Kidney (tissue), 14 donors: ENCODE measurements around the gene CTNND2. TPM values are rescaled to one million over a fixed set of nuclear protein-coding genes. Genes with fewer than 3 reads are reported as not detected.
A peak's percentile ranks its signal among the peaks of the same experiment; 100 is the strongest.

ENCODE experiments used
- DNase-seq, 5 donors: peaks; one replicate each; pipeline ENCODE4 v3.0.0-alpha.2; 2013 to 2020
- FAIRE-seq: peaks from 2 replicates; lab custom pipeline; 2012; peaks lifted over from hg19 to GRCh38; lab: Jason Lieb, UNC
- H3K27ac ChIP-seq, 2 donors: one replicate each; pipeline ENCODE4 v1.7.0; 2013; ENCODE audit warnings: low read depth in 2 of 2, low read length in 2 of 2, inconsistent platforms in 1 of 2
- H3K27me3 ChIP-seq: one replicate; pipeline ENCODE4 v1.7.1; 2013; ENCODE audit warnings: low read length, inconsistent platforms; ENCODE audit not compliant: control insufficient read depth, insufficient read depth
- H3K36me3 ChIP-seq, 3 donors: one replicate each; pipeline versions ENCODE4 v1.7.0 to v1.7.1; 2013; ENCODE audit warnings: low read length in 3 of 3, control low read depth in 1 of 3, inconsistent platforms in 1 of 3; ENCODE audit not compliant: insufficient read depth in 3 of 3, control insufficient read depth in 2 of 3
- H3K4me1 ChIP-seq, 3 donors: one replicate each; pipeline versions ENCODE4 v1.7.0 to v1.7.1; 2013; ENCODE audit warnings: low read length in 3 of 3, inconsistent platforms in 1 of 3, low read depth in 1 of 3; ENCODE audit not compliant: control insufficient read depth in 2 of 3, insufficient read depth in 2 of 3
- H3K4me3 ChIP-seq, 3 donors: one replicate each; pipeline versions ENCODE4 v1.7.0 to v1.8.1; 2013; ENCODE audit warnings: low read length in 3 of 3, control low read depth in 1 of 3, inconsistent platforms in 1 of 3
- H3K9ac ChIP-seq, 3 donors: one replicate each; pipeline versions ENCODE4 v1.7.0 to v1.7.1; 2013; ENCODE audit warnings: low read length in 3 of 3, control low read depth in 1 of 3, inconsistent platforms in 1 of 3
- H3K9me3 ChIP-seq, 3 donors: one replicate each; pipeline versions ENCODE4 v1.7.0 to v1.7.1; 2013; ENCODE audit warnings: low read length in 3 of 3, control low read depth in 1 of 3, inconsistent platforms in 1 of 3; ENCODE audit not compliant: control insufficient read depth in 2 of 3, insufficient read depth in 1 of 3
- CTCF ChIP-seq: IDR thresholded peaks from 3 replicates; pipeline ENCODE4 v1.5.1; 2012; ENCODE audit warnings: mild to moderate bottlenecking, moderate library complexity, borderline replicate concordance; ENCODE audit not compliant: insufficient read depth; ENCODE audit errors: extremely low read depth
- intact Hi-C: fragments of 100-400 bp; cut with DNase I; formaldehyde crosslinking; loops from one replicate; pipeline ENCODE4 v1.11.1; 2022
- polyA plus RNA-seq: library from polyadenylated mRNA; stranded (reverse); fragments of 350-450 nt; fragmentation: Illumina TruSeq; extraction: RNeasy Lipid Tissue Mini Kit (QIAGEN cat#74804); gene quantifications from one replicate; pipeline ENCODE4 v1.2.3, GENCODE V29; 2014; ENCODE audit warnings: low read depth, low replicate concordance; ENCODE audit not compliant: insufficient read depth
- total RNA-seq: library from RNA; stranded (reverse); fragmentation: NEBNext Ultra II Directional; extraction: Animal tissue kit (Norgen Biotek cat#: 25700); gene quantifications from one replicate; pipeline ENCODE4 v1.2.1, GENCODE V29; 2021
- donor health status: control.
- donor health status: control.
- donor health status: control.
- donor health status: control.
- donor health status: control.
- donor health status: DM: yes; HTN: yes; CAD: no.
- donor health status: Normal renal cell carcinoma (clear cell type).

The CTNND2 gene
- total and polyA plus RNA-seq, 2 donors from 2014 or later: 0.15 to 0.79 TPM

GRCh38 chr5:11334404-11334803, 569.8 kb downstream of the CTNND2 start:
- Histone ChIP-seq H3K27me3 (no peaks in the 10 kb centered on the region), H3K4me1 (peaks cover 0 to 3% (median 0%) of the 10 kb centered on the region in 3 donors), H3K4me3 (no peak overlapping the region), H3K36me3 (no peaks in the 10 kb centered on the region), H3K9me3 (no peaks in the 10 kb centered on the region), H3K9ac (no peak overlapping the region), H3K27ac (no peak overlapping the region)
- intact Hi-C loops: no loop called here
- TF ChIP-seq CTCF: no peak
- FAIRE-seq: no peak
- no peak for DNase-seq

GRCh38 chr5:11329679-11330078, 574.6 kb downstream of the CTNND2 start:
- no peaks in the 10 kb centered on the region for H3K9me3 ChIP-seq

GRCh38 chr5:11324521-11325289, 579.5 kb downstream of the CTNND2 start:
- peak overlapping the region; percentile 78 to 83 for H3K27ac ChIP-seq
- peak overlapping the region in 1 of 3 donors; percentile 3 for H3K4me3 ChIP-seq
- no peak overlapping the region for H3K9ac ChIP-seq
- DNase-seq: peak in 2 of 5 donors; percentile 66 to 83
- FAIRE-seq: peak; percentile 89
- TF ChIP-seq CTCF: no peak
- H3K27me3 ChIP-seq: no peaks in the 10 kb centered on the region
- intact Hi-C loops: no loop called here
- H3K36me3 ChIP-seq: no peaks in the 10 kb centered on the region
- peaks cover 0 to 9% (median 3%) of the 10 kb centered on the region in 3 donors for H3K4me1 ChIP-seq
- H3K9me3 ChIP-seq: no peaks in the 10 kb centered on the region

More at GRCh38 chr5:11329679-11330078, 574.6 kb downstream of the CTNND2 start:
- Histone ChIP-seq H3K9ac (no peak overlapping the region), H3K27ac (no peak overlapping the region), H3K36me3 (no peaks in the 10 kb centered on the region), H3K27me3 (no peaks in the 10 kb centered on the region), H3K4me1 (peaks cover 0 to 3% (median 0%) of the 10 kb centered on the region in 3 donors), H3K4me3 (no peak overlapping the region)
- DNase-seq (no peak), FAIRE-seq (no peak)
- no peak for TF ChIP-seq CTCF
- intact Hi-C loops: no loop called here
